GM23338 (cell line): ENCODE data around the gene UBLCP1. TPM values are rescaled to one million over a fixed set of nuclear protein-coding genes. Genes with fewer than 3 reads are reported as not detected.

Experiments
- ATAC-seq: fragments of 200-7000 bp; cut with Tn5 transposase; 3 replicates; pipeline ENCODE4 v1.9.1; 2020
- DNase-seq: peaks from one replicate; pipeline ENCODE4 v3.0.0-alpha.2; 2015; ENCODE audit warnings: low spot score
- H2AFZ ChIP-seq: fragments of 200-600 bp; sonication (generic); 2 replicates; pipeline ENCODE4 v1.8.0; 2016; ENCODE audit warnings: antibody characterized with exemption, mild to moderate bottlenecking, moderate library complexity
- H3F3A ChIP-seq: fragments of 200-600 bp; sonication (generic); replicated peaks from 2 replicates; pipeline ENCODE4 v1.8.0; 2017; ENCODE audit warnings: antibody characterized with exemption, mixed run types, low read depth
- H3K27ac ChIP-seq: fragments of 200-600 bp; sonication (generic); 2 replicates; pipeline ENCODE4 v1.6.1; 2016; ENCODE audit warnings: low read depth
- H3K27me3 ChIP-seq: fragments of 200-600 bp; sonication (generic); 2 replicates; pipeline ENCODE4 v1.8.0; 2016; ENCODE audit warnings: mild to moderate bottlenecking, mixed run types, moderate library complexity; ENCODE audit not compliant: insufficient read depth
- H3K36me3 ChIP-seq: fragments of 200-600 bp; sonication (generic); 2 replicates; pipeline ENCODE4 v1.8.0; 2016; ENCODE audit warnings: mild to moderate bottlenecking; ENCODE audit not compliant: insufficient read depth
- H3K4me1 ChIP-seq: fragments of 200-600 bp; sonication (generic); 2 replicates; pipeline ENCODE4 v1.8.0; 2016; ENCODE audit warnings: mild to moderate bottlenecking, moderate library complexity; ENCODE audit not compliant: insufficient read depth
- H3K4me2 ChIP-seq: fragments of 200-600 bp; sonication (generic); 2 replicates; pipeline ENCODE4 v1.7.1; 2017; ENCODE audit warnings: mixed run types
- H3K4me3 ChIP-seq: fragments of 200-600 bp; sonication (generic); 2 replicates; pipeline ENCODE4 v1.6.1; 2016; ENCODE audit warnings: mixed run types
- H3K79me2 ChIP-seq: fragments of 200-600 bp; sonication (generic); replicated peaks from 2 replicates; pipeline ENCODE4 v1.8.0; 2017; ENCODE audit warnings: mild to moderate bottlenecking; ENCODE audit not compliant: insufficient read depth
- H3K9me2 ChIP-seq: fragments of 200-600 bp; sonication (generic); 2 replicates; pipeline ENCODE4 v1.8.0; 2017; ENCODE audit not compliant: insufficient read depth
- H4K20me1 ChIP-seq: fragments of 200-600 bp; sonication (generic); replicated peaks from 2 replicates; pipeline ENCODE4 v1.8.0; 2017; ENCODE audit warnings: mild to moderate bottlenecking; ENCODE audit not compliant: insufficient read depth
- H3K27ac Mint-ChIP-seq: 2 replicates; pipeline ENCODE4 v1.8.0; 2020; ENCODE audit warnings: inconsistent platforms, mild to moderate bottlenecking, moderate library complexity, mixed read lengths
- H3K27me3 Mint-ChIP-seq: 3 replicates; pipeline ENCODE4 v1.8.0; 2022; ENCODE audit warnings: low read depth, mild to moderate bottlenecking, moderate library complexity, mixed read lengths, inconsistent platforms; ENCODE audit not compliant: insufficient read depth, poor library complexity
- H3K36me3 Mint-ChIP-seq: 3 replicates; pipeline ENCODE4 v1.8.0; 2021; ENCODE audit warnings: low read depth, mild to moderate bottlenecking, inconsistent platforms, moderate library complexity, mixed read lengths
- H3K4me1 Mint-ChIP-seq: 3 replicates; pipeline ENCODE4 v1.8.0; 2020; ENCODE audit warnings: mild to moderate bottlenecking, inconsistent platforms, mixed read lengths
- H3K4me3 Mint-ChIP-seq: 3 replicates; pipeline ENCODE4 v1.8.0; 2021; ENCODE audit warnings: moderate library complexity, mild to moderate bottlenecking, inconsistent platforms, mixed read lengths
- H3K9me3 Mint-ChIP-seq: 3 replicates; pipeline ENCODE4 v1.8.0; 2020; ENCODE audit warnings: moderate library complexity, mild to moderate bottlenecking, inconsistent platforms, mixed read lengths
- CREB1 ChIP-seq: fragments of 250-450 bp; sonication (Bioruptor Pico); IDR thresholded peaks from 2 replicates; pipeline ENCODE4 v1.5.0; 2020; ENCODE audit warnings: low read depth, mild to moderate bottlenecking, moderate library complexity
- ETS1 ChIP-seq: IDR thresholded peaks from 2 replicates; pipeline ENCODE4 v1.6.1; 2016; ENCODE audit warnings: antibody characterized with exemption
- EZH2 ChIP-seq: fragments of 200-600 bp; sonication (generic); IDR thresholded peaks from one replicate; pipeline ENCODE4 v1.8.0; 2017; ENCODE audit warnings: antibody characterized with exemption, mild to moderate bottlenecking, low read depth; ENCODE audit not compliant: unreplicated experiment
- EZH2phosphoT487 ChIP-seq: fragments of 200-600 bp; sonication (generic); IDR thresholded peaks from one replicate; pipeline ENCODE4 v1.8.1; 2018; ENCODE audit warnings: antibody characterized with exemption; ENCODE audit not compliant: unreplicated experiment
- JUNB ChIP-seq: IDR thresholded peaks from one replicate; pipeline ENCODE4 v1.6.1; 2016; ENCODE audit warnings: antibody characterized with exemption; ENCODE audit not compliant: unreplicated experiment
- NANOG ChIP-seq: IDR thresholded peaks from 2 replicates; pipeline ENCODE4 v1.6.1; 2016; ENCODE audit warnings: antibody characterized with exemption, borderline replicate concordance
- POLR2AphosphoS5 ChIP-seq: IDR thresholded peaks from 2 replicates; pipeline ENCODE4 v1.6.1; 2016; ENCODE audit warnings: antibody characterized with exemption, low read depth
- REST ChIP-seq: IDR thresholded peaks from one replicate; pipeline ENCODE4 v1.6.1; 2018; ENCODE audit warnings: antibody characterized with exemption; ENCODE audit not compliant: unreplicated experiment
- STAT1 ChIP-seq: IDR thresholded peaks from one replicate; pipeline ENCODE4 v1.6.1; 2016; ENCODE audit warnings: antibody characterized with exemption; ENCODE audit not compliant: unreplicated experiment
- ZNF114 ChIP-seq: fragments of 250-450 bp; sonication (Bioruptor Pico); IDR thresholded peaks from 2 replicates; pipeline ENCODE4 v1.5.0; 2020; ENCODE audit warnings: mild to moderate bottlenecking, moderate library complexity
- ZNF331 ChIP-seq: fragments of 250-450 bp; sonication (Bioruptor Pico); IDR thresholded peaks from 2 replicates; pipeline ENCODE4 v1.5.0; 2020; ENCODE audit warnings: low read depth, mild to moderate bottlenecking, moderate library complexity
- polyA plus RNA-seq: library from polyadenylated mRNA; unstranded; fragments of >200 nt; fragmentation: Nextera tagmentation; extraction: Ambion mirVana; gene quantifications from 2 replicates; pipeline ENCODE4 v1.2.1, GENCODE V29; 2016
- total RNA-seq: library from RNA; depleted of rRNA; stranded (reverse); fragments of >200 nt; shearing (Covaris generic); gene quantifications from 2 replicates; pipeline ENCODE4 v1.2.3, GENCODE V29; 2014

UBLCP1 gene
- total and polyA plus RNA-seq, 2 experiments from 2014 or later: 45.0 to 56.1 TPM

- Histone ChIP-seq H3K27ac (no peak overlapping the region), H3K4me2 (no peak overlapping the region), H3K79me2 (no peaks in the 10 kb centered on the region), H3K9me2 (no peaks in the 10 kb centered on the region; the same call in 1 of the 2 replicates), H3F3A (no peaks in the 10 kb centered on the region), H2AFZ (no peak overlapping the region), H4K20me1 (no peaks in the 10 kb centered on the region), H3K4me3 (no peak overlapping the region), H3K36me3 (no peaks in the 10 kb centered on the region), H3K4me1 (no peaks in the 10 kb centered on the region), H3K27me3 (no peaks in the 10 kb centered on the region)
- Mint-ChIP-seq H3K27ac (no peak overlapping the region), H3K4me1 (no peaks in the 10 kb centered on the region), H3K36me3 (no peaks in the 10 kb centered on the region), H3K9me3 (no peaks in the 10 kb centered on the region), H3K27me3 (peaks cover 4% of the 10 kb centered on the region), H3K4me3 (no peak overlapping the region)
- DNase-seq (no peak), ATAC-seq (no peak)
- TF ChIP-seq ETS1: no peak
- no peak for TF ChIP-seq CREB1 (CRISPR knock-in tag)
- no peak for TF ChIP-seq POLR2AphosphoS5
- TF ChIP-seq ZNF114 (CRISPR knock-in tag): no peak
These were observed 21.0 kb upstream of the UBLCP1 start for GRCh38 chr5:159241946-159242552.

- H4K20me1 ChIP-seq: no peaks in the 10 kb centered on the region
- DNase-seq (no peak), ATAC-seq (no peak)
- no peaks in the 10 kb centered on the region for H3K36me3 Mint-ChIP-seq
- no peaks in the 10 kb centered on the region for H3K79me2 ChIP-seq
- H3K27me3 Mint-ChIP-seq: peaks cover 3% of the 10 kb centered on the region
- H3F3A ChIP-seq: no peaks in the 10 kb centered on the region
- no peaks in the 10 kb centered on the region; the same call in 1 of the 2 replicates for H3K9me2 ChIP-seq
- no peak overlapping the region for H3K27ac Mint-ChIP-seq
- no peaks in the 10 kb centered on the region for H3K36me3 ChIP-seq
- H3K9me3 Mint-ChIP-seq: no peaks in the 10 kb centered on the region
- H2AFZ ChIP-seq: no peak overlapping the region
- no peak overlapping the region for H3K4me2 ChIP-seq
- no peaks in the 10 kb centered on the region for H3K4me1 ChIP-seq
- H3K4me1 Mint-ChIP-seq: no peaks in the 10 kb centered on the region
- H3K27ac ChIP-seq: no peak overlapping the region
- H3K4me3 ChIP-seq: no peak overlapping the region
- H3K27me3 ChIP-seq: no peaks in the 10 kb centered on the region
- H3K4me3 Mint-ChIP-seq: no peak overlapping the region
- TF ChIP-seq ZNF114 (CRISPR knock-in tag) (no peak), CREB1 (CRISPR knock-in tag) (no peak), NANOG (no peak), POLR2AphosphoS5 (no peak), JUNB (no peak), REST (no peak), EZH2phosphoT487 (no peak), ZNF331 (CRISPR knock-in tag) (no peak), ETS1 (no peak), EZH2 (no peak), STAT1 (no peak)
These were observed 20.4 kb upstream of the UBLCP1 start for GRCh38 chr5:159242656-159243055.
